ENCODE results near the gene HCRTR1. TPM values are rescaled to one million over a fixed set of nuclear protein-coding genes. Genes with fewer than 3 reads are reported as not detected.

HCRTR1 gene
- total RNA-seq, 1 experiment from 2014 or later = not detected

DNA sequence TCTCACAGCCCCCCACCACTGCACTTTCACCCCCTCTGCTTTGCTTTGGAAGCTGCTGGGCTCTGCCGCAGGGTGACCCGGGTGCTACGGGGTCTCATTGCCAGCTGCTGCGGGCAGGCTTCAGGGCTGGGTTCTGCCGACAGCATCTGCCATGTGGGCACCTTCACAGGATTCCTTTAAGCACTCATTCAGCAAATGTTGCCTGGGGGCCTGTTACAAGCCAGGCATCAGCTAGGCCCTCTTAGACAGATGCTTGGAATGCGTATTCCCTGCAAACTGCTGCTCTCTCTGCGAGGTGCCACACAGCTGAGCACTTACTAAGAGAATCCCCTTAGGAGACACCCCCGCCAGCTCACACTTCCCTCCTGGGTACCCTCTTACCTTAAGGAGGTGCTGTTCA lies 57.1 kb downstream of the HCRTR1 start:
- CTCF ChIA-PET = no interaction called here
- DNase-seq (no peak), ATAC-seq (no peak)
- Histone ChIP-seq H3K9ac (ENCODE audit: low read length) (no peak overlapping the region), H3K27me3 (ENCODE audit: low read length) (no peaks in the 10 kb centered on the region), H3K4me1 (ENCODE audit: insufficient read depth, low read length) (peaks cover 10% of the 10 kb centered on the region), H3K27ac (ENCODE audit: low read length) (no peak overlapping the region), H3K4me3 (ENCODE audit: low read length) (no peak overlapping the region), H2AFZ (ENCODE audit: low read length) (no peak overlapping the region), H3K79me2 (ENCODE audit: low read length) (no peaks in the 10 kb centered on the region), H3F3A (ENCODE audit: low read length, unreplicated experiment) (no peaks in the 10 kb centered on the region), H3K9me2 (replicated peaks; ENCODE audit: low read length) (no peaks in the 10 kb centered on the region), H4K20me1 (ENCODE audit: low read length) (no peaks in the 10 kb centered on the region), H3K36me3 (ENCODE audit: low read depth, low read length) (no peaks in the 10 kb centered on the region), H3K4me2 (ENCODE audit: low read length) (no peak overlapping the region), H3K9me3 (ENCODE audit: low read length) (no peaks in the 10 kb centered on the region)
- TF ChIP-seq, protein P1, sequence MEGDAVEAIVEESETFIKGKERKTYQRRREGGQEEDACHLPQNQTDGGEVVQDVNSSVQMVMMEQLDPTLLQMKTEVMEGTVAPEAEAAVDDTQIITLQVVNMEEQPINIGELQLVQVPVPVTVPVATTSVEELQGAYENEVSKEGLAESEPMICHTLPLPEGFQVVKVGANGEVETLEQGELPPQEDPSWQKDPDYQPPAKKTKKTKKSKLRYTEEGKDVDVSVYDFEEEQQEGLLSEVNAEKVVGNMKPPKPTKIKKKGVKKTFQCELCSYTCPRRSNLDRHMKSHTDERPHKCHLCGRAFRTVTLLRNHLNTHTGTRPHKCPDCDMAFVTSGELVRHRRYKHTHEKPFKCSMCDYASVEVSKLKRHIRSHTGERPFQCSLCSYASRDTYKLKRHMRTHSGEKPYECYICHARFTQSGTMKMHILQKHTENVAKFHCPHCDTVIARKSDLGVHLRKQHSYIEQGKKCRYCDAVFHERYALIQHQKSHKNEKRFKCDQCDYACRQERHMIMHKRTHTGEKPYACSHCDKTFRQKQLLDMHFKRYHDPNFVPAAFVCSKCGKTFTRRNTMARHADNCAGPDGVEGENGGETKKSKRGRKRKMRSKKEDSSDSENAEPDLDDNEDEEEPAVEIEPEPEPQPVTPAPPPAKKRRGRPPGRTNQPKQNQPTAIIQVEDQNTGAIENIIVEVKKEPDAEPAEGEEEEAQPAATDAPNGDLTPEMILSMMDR (conservative IDR thresholded peaks at IDR 0.05; ENCODE audit: low read depth, low read length) = no peak
- no peak for TF ChIP-seq EZH2 (IDR thresholded peaks at IDR 0.05; ENCODE audit: low read length, unreplicated experiment)
- no peak for TF ChIP-seq EZH2phosphoT487 (IDR thresholded peaks at IDR 0.05; ENCODE audit: borderline replicate concordance, low read length)
- POLR2A ChIA-PET (ENCODE audit: unreplicated experiment) = no interaction called here
- intact Hi-C loops (cut with micrococcal nuclease) = no loop called here
- BruUV-seq (replicated peaks) = no TSS peak

DNA sequence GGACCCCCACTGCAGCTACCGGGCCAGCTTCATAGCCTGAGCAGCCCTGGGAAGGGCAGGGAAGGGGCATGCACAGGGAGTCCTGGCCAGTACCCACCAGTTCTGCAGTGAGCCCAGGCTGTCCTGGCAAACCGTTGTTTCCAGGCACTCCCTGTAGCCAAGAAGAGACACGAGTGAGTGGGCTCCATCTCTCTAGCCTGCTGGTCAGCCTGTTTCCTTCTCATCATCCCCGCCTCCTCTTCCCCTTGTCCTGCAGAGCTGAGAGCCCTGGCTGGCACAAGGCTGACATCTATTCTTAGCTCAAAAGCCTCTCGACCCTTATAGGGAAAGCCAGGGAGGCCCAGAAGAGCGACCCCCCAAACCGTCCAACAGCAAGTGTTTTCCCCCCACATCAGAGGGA lies 57.7 kb downstream of the HCRTR1 start:
- no peak overlapping the region for H3K9ac ChIP-seq (ENCODE audit: low read length)
- DNase-seq = no peak
- no peaks in the 10 kb centered on the region for H3K79me2 ChIP-seq (ENCODE audit: low read length)
- no peak overlapping the region for H3K4me3 ChIP-seq (ENCODE audit: low read length)
- H3K27me3 ChIP-seq (ENCODE audit: low read length) = no peaks in the 10 kb centered on the region
- no TSS peak for BruUV-seq (replicated peaks)
- ChIA-PET CTCF (no interaction called here), POLR2A (ENCODE audit: unreplicated experiment) (no interaction called here)
- H4K20me1 ChIP-seq (ENCODE audit: low read length) = no peaks in the 10 kb centered on the region
- peaks cover 5% of the 10 kb centered on the region; the same call in 1 of the 2 replicates for H3K4me1 ChIP-seq (ENCODE audit: insufficient read depth, low read length)
- no peak for TF ChIP-seq EZH2 (IDR thresholded peaks at IDR 0.05; ENCODE audit: low read length, unreplicated experiment)
- no peak for TF ChIP-seq EZH2phosphoT487 (IDR thresholded peaks at IDR 0.05; ENCODE audit: borderline replicate concordance, low read length)
- TF ChIP-seq, protein P1 (conservative IDR thresholded peaks at IDR 0.05; ENCODE audit: low read depth, low read length) = no peak
- H3K9me3 ChIP-seq (ENCODE audit: low read length) = no peaks in the 10 kb centered on the region
- ATAC-seq = no peak
- no peaks in the 10 kb centered on the region for H3K9me2 ChIP-seq (replicated peaks; ENCODE audit: low read length)
- intact Hi-C loops (cut with micrococcal nuclease) = no loop called here
- H2AFZ ChIP-seq (ENCODE audit: low read length) = no peak overlapping the region
- no peaks in the 10 kb centered on the region for H3F3A ChIP-seq (ENCODE audit: low read length, unreplicated experiment)
- no peak overlapping the region for H3K4me2 ChIP-seq (ENCODE audit: low read length)
- no peaks in the 10 kb centered on the region for H3K36me3 ChIP-seq (ENCODE audit: low read depth, low read length)
- H3K27ac ChIP-seq (ENCODE audit: low read length) = no peak overlapping the region

DNA sequence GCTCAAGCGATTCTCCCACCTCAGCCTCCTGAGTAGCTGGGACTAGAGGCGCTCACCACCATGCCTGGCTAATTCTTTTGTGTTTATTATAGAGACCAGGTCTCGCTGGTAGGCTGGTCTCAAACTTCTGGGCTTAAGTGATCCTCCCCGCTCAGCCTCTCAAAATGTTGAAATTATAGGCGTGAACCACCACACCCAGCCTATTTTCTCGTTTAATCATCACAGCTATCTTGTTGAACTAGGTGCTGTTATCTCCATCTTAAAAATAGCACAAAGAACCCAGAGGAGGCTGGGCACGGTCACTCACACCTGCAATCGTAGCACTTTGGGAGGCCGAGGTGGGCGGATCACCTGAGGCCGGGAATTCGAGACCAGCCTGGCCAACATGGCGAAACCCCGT lies 58.3 kb downstream of the HCRTR1 start:
- Histone ChIP-seq H3K79me2 (ENCODE audit: low read length) (no peaks in the 10 kb centered on the region), H3K36me3 (ENCODE audit: low read depth, low read length) (no peaks in the 10 kb centered on the region), H3F3A (ENCODE audit: low read length, unreplicated experiment) (no peaks in the 10 kb centered on the region), H3K27ac (ENCODE audit: low read length) (no peak overlapping the region), H2AFZ (ENCODE audit: low read length) (no peak overlapping the region), H3K9me3 (ENCODE audit: low read length) (no peaks in the 10 kb centered on the region), H3K4me3 (ENCODE audit: low read length) (no peak overlapping the region), H3K4me2 (ENCODE audit: low read length) (no peak overlapping the region), H4K20me1 (ENCODE audit: low read length) (no peaks in the 10 kb centered on the region), H3K27me3 (ENCODE audit: low read length) (no peaks in the 10 kb centered on the region), H3K9me2 (replicated peaks; ENCODE audit: low read length) (no peaks in the 10 kb centered on the region), H3K4me1 (ENCODE audit: insufficient read depth, low read length) (no peaks in the 10 kb centered on the region), H3K9ac (ENCODE audit: low read length) (no peak overlapping the region)
- POLR2A ChIA-PET (ENCODE audit: unreplicated experiment) = no interaction called here
- CTCF ChIA-PET = no interaction called here
- intact Hi-C loops (cut with micrococcal nuclease) = no loop called here
- DNase-seq = no peak
- TF ChIP-seq EZH2phosphoT487 (IDR thresholded peaks at IDR 0.05; ENCODE audit: borderline replicate concordance, low read length) (no peak), EZH2 (IDR thresholded peaks at IDR 0.05; ENCODE audit: low read length, unreplicated experiment) (no peak)
- TF ChIP-seq, protein P1 (conservative IDR thresholded peaks at IDR 0.05; ENCODE audit: low read depth, low read length) = no peak
- BruUV-seq (replicated peaks) = no TSS peak
- ATAC-seq = no peak

Other genes starting within 250 kb of the HCRTR1 start
- 0.40 TPM in 1 of 2 replicates, not detected in the other for gene FABP3, start 244.6 kb upstream of the HCRTR1 start, total RNA-seq (2014; rRNA removed)
- gene SERINC2, start 204.5 kb upstream of the HCRTR1 start, total RNA-seq (2014; rRNA removed) = 44.6 and 51.5 TPM in 2 replicates
- gene TINAGL1, start 41.2 kb upstream of the HCRTR1 start, total RNA-seq (2014; rRNA removed) = 176 and 217 TPM in 2 replicates
- gene PEF1, start 27.2 kb downstream of the HCRTR1 start, total RNA-seq (2014; rRNA removed) = 88.4 and 91.6 TPM in 2 replicates
- 1.7 and 5.0 TPM in 2 replicates for gene COL16A1, start 86.3 kb downstream of the HCRTR1 start, total RNA-seq (2014; rRNA removed)
- gene ADGRB2, start 146.7 kb downstream of the HCRTR1 start, total RNA-seq (2014; rRNA removed) = 12.3 and 15.7 TPM in 2 replicates
- 4.1 and 5.4 TPM in 2 replicates for gene SPOCD1, start 198.3 kb downstream of the HCRTR1 start, total RNA-seq (2014; rRNA removed)